ENCODE data around the gene CFAP46. TPM values are rescaled to one million over a fixed set of nuclear protein-coding genes. Genes with fewer than 3 reads are reported as not detected.

CFAP46 gene
- total and polyA plus RNA-seq, 8 donors: 1.2 to 5.2 (median 3.5) TPM

- no peak for TF ChIP-seq CTCF (IDR thresholded peaks at IDR 0.05)
- H3K27me3 ChIP-seq: no peaks in the 10 kb centered on the region
- H3K36me3 ChIP-seq: peaks cover 0 to 53% of the 10 kb centered on the region in 2 donors
- ATAC-seq (no peak), DNase-seq (no peak)
- H3K4me3 ChIP-seq: no peak overlapping the region
- peaks cover 0 to 2% of the 10 kb centered on the region in 2 donors for H3K9me3 ChIP-seq
- no peaks in the 10 kb centered on the region for H3K4me1 ChIP-seq
- intact Hi-C loops (cut with DNase I): no loop called here
- no peak overlapping the region for H3K27ac ChIP-seq
Observed at GRCh38 chr10:132768346-132769248, 173.8 kb downstream of the CFAP46 start.

DNA sequence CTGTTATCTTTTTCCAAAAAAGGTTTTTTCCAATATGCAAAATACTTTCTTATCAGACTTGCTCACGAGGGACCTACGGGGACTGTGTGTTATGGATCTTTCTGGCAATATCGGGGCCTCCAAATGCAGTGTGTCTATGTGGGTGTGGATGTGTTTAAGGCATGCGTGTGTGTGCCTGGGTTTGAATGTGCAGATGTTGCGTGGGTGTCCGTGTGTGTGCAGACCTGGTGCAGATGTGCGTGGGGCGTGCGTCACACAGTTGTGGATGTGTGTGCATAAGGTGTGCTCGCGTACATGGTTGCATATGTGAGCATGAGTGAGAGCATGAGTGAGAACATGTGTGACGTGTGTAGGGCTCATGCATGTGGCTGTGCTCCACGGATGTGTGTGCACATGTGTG is 176.1 kb downstream of the CFAP46 start:
- ATAC-seq: no peak
- DNase-seq: no peak
- no peak for TF ChIP-seq CTCF (IDR thresholded peaks at IDR 0.05)

GRCh38 chr10:132765435-132765834 is 176.9 kb downstream of the CFAP46 start:
- H3K9me3 ChIP-seq: peaks cover 0 to 2% of the 10 kb centered on the region in 2 donors
- no peak for DNase-seq
- intact Hi-C loops (cut with DNase I): no loop called here
- H3K27ac ChIP-seq: no peak overlapping the region
- no peaks in the 10 kb centered on the region for H3K27me3 ChIP-seq
- H3K4me1 ChIP-seq: no peaks in the 10 kb centered on the region
- TF ChIP-seq CTCF (IDR thresholded peaks at IDR 0.05): no peak
- H3K4me3 ChIP-seq: no peak overlapping the region
- no peak for ATAC-seq
- peaks cover 0 to 50% of the 10 kb centered on the region in 2 donors for H3K36me3 ChIP-seq

More for the DNA sequence above, 176.1 kb downstream of the CFAP46 start:
- H3K4me1 ChIP-seq: no peaks in the 10 kb centered on the region
- H3K27ac ChIP-seq: no peak overlapping the region
- H3K9me3 ChIP-seq: peaks cover 0 to 2% of the 10 kb centered on the region in 2 donors
- no peaks in the 10 kb centered on the region for H3K27me3 ChIP-seq
- intact Hi-C loops (cut with DNase I): no loop called here
- no peak overlapping the region for H3K4me3 ChIP-seq
- peaks cover 0 to 50% of the 10 kb centered on the region in 2 donors for H3K36me3 ChIP-seq

GRCh38 chr10:132764108-132764507 is 178.3 kb downstream of the CFAP46 start:
- no peak for TF ChIP-seq CTCF (IDR thresholded peaks at IDR 0.05)
- no peak for DNase-seq
- Histone ChIP-seq H3K4me1 (no peaks in the 10 kb centered on the region), H3K27me3 (no peaks in the 10 kb centered on the region), H3K9me3 (no peaks in the 10 kb centered on the region), H3K27ac (no peak overlapping the region), H3K4me3 (no peak overlapping the region), H3K36me3 (peaks cover 0 to 50% of the 10 kb centered on the region in 2 donors)
- intact Hi-C loops (cut with DNase I): no loop called here
- ATAC-seq: no peak

- no peak for ATAC-seq
Observed at GRCh38 chr10:132763545-132763944, 178.8 kb downstream of the CFAP46 start.

More at GRCh38 chr10:132763545-132763944, 178.8 kb downstream of the CFAP46 start:
- no peak for DNase-seq
- peaks cover 0 to 50% of the 10 kb centered on the region in 2 donors for H3K36me3 ChIP-seq
- no peaks in the 10 kb centered on the region for H3K27me3 ChIP-seq
- intact Hi-C loops (cut with DNase I): no loop called here
- no peak overlapping the region for H3K27ac ChIP-seq
- no peaks in the 10 kb centered on the region for H3K4me1 ChIP-seq
- no peak overlapping the region for H3K4me3 ChIP-seq
- no peak for TF ChIP-seq CTCF (IDR thresholded peaks at IDR 0.05)
- no peaks in the 10 kb centered on the region for H3K9me3 ChIP-seq

Measured in left lung (tissue), 10 donors.